NCI-H1092 (cell line): ENCODE data around the gene MPC2.
"Not testable (repeated sequence)": the region's sequence is repeated elsewhere in the genome, so short reads cannot be mapped to it uniquely, and the experiment has no call there.

Experiments
- DNase-seq: peaks from one replicate; lab custom pipeline; 2025; lab: John Stamatoyannopoulos, UW

The MPC2 gene

DNA sequence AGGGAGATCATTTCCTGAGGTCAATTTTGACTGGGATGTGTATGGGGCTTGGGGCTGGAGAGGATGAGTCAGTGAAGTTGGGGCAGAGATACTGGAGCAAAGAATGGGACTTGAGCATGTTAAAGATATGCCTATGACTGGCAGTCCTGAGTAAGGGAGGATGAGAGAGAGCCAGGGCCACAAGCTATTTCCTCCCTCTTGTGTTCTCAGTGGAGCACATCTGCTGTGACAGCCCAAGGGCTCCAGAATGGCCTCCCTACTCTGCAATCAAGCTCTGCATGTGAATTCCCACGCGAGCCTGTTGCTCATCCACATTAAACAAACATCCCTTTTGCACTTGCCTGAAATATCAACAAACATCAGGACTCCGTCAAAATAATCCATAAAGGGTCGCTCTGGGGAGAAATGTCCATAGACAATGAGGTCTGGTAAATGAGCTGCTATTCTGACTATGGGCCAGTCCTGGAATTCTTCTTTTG, 32.2 kb downstream of the MPC2 start:
- DNase-seq, result no peak

DNA sequence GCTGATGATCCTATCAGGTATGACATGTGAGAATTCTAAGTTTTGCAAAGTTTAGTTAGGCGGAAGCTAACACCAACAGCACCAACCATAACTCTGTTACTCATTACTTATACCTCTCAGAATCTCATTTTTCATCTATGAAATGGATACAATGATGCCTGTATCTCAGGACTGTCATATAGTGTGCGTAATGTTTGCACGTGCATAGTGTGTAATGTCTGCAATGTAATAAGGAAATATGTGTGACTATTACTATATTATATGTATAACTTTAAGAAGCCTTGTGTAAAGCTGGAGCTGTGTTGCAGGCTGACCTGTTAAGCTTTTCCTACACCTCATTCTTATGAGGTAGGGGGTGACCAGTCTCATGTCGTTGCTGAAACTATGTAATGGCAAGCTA, 36.0 kb downstream of the MPC2 start:
- DNase-seq, result no peak

DNA sequence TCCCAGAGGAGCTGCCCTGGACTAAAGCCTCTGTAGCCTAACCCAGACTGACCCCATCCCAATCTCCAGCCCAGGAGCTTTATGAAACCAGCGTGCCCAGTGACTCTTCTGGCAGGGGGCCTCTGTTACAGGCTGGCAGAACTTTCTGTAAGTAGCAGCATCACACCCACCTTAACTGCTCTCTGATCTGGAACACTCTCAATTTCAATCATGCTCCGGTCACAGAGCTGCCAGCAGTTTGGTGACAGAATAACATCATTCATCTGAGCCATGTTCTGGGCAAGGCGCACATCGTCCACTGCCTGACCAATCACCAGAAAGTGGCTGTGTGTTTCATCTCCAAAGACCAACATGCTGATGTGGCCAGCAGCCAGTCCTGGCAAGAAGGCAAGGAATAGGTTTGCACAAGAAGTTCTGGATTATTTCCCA, 37.6 kb downstream of the MPC2 start:
- DNase-seq, result no peak

DNA sequence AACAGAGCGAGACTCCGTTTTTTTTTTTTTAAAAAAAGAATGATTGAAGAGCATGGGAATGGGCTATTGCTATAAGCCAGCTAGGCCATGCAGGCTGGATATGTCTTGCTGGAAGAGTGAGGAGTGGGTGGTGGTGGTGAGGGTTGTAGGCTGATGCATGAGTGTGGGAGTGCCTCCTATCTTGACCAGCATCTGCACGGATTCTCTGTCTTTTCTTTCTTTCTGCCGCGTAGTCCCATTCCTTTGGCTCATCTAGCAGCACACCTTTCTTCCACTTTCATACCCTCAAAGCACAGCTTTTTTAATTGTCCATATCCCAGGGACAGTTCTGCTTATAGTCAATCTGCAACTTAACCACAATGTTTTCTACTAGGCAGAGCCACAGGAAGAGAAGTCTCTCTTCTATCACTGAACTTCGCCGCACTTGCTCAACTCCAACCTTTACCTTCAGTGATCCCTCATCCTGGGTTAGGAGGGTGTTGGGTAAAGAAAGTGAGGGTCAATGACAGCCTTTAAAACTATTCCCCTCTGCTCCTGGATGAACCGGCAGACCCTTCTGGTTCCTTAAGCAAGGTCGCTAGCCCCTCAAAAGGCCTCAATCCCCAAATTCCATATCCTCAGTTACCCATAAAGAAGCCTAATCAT, 38.2 kb downstream of the MPC2 start:
- DNase-seq, result no peak

DNA sequence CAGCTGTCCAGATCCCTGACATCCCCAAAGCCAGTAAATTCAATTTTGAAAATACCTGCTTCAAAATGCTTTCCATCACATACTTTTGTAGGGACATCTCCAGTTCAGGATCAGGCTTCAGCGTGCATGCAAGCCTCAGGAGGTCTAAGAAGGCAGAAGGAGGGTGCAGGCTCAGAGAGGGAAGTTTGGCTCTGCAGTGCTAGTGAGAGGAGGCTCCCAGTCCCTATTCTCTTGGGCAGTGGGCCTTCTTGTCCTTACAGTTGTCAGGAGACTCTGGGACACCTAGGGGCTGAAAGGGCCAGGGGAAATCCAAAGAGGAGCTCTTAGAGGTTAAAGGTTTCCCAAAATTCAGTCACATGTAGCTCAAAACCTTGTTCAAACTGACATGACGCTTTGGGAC, 43.1 kb downstream of the MPC2 start:
- no peak for DNase-seq

DNA sequence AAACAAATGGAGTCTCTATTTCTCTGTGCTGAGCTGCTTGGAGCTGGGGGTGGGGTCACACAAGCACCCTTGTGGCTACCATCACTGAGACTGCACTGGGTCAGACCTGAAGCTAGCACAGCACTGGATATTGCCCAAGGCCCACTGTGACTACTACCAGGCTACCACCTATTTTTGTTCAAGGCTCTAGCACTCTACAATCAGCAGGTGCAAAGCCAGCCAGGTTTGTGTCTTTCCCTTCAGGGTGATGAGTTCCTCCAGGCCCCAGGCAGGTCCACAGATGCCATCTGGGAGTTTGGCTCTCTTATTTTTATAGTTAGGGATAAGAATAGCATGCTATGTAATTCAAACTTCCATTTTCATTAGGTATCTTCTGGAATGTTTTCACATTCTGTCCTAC, 46.5 kb downstream of the MPC2 start:
- DNase-seq, result no peak

DNA sequence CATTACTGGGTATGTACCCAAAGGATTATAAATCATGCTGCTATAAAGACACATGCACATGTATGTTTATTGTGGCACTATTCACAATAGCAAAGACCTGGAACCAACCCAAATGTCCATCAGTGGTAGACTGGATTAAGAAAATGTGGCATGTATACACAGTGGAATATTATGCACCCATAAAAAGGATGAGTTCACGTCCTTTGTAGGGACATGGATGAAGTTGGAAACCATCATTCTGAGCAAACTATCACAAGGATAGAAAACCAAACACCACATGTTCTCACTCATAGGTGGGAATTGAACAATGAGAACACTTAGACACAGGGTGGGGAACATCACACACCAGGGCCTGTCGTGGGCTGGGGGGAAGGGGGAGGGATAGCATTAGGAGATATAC, 49.7 kb downstream of the MPC2 start:
- DNase-seq, result not testable (repeated sequence)

DNA sequence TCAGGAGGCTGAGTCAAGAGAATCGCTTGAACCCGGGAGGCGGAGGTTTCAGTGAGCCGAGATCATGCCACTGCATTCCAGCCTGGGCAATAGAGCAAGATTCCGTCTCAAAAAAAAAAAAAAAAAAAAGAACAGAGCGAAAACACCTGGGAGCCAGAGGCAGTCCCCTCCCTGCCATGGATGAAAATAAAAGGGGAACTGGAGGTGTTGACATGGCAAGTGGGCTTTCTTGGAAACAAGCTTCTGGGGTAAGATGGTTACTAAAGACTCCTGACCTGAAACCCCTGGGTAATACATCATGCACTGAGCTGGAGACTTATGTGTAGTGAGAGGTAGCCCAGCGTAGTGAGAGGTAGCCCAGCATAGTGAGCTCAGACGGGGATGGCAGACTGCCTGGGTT, 54.5 kb downstream of the MPC2 start:
- DNase-seq, result no peak

DNA sequence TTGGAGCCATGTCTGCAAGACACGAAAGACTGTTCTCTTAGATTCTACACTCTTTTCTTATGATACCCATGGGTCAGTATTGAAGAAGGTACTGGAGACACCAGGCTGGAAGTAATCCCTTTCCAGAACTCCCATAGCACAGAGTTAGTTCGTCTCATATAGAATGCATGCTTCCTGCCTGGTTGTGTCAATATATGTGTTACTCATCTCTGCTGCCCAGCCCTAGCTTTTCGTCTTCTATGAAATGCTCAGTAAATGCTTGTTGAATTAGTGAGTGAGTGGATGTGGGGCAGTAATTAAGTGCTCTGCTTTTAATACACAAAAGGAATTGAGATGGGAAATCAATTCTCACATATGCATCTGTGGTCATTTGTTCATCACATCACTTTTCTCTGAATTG, 55.1 kb downstream of the MPC2 start:
- no peak for DNase-seq

DNA sequence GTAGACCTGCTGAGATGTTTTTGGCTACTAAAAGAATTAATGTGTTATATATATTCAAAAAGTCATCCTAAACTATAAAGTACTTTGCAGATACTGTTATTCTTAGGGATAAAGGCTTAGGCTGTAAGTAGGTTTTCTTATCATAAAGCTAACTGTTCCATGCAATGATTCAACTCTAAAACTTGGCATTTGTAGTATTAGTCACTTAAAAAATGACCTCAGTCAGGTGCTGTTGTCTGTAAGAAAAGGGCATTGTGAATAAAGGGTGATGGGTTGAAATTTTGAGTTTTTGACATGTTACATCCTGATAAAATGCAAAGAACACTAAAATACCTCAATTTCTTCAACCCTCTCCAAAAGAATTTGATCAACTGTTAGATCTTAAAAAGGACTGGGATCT, 55.8 kb downstream of the MPC2 start:
- DNase-seq, result no peak

DNA sequence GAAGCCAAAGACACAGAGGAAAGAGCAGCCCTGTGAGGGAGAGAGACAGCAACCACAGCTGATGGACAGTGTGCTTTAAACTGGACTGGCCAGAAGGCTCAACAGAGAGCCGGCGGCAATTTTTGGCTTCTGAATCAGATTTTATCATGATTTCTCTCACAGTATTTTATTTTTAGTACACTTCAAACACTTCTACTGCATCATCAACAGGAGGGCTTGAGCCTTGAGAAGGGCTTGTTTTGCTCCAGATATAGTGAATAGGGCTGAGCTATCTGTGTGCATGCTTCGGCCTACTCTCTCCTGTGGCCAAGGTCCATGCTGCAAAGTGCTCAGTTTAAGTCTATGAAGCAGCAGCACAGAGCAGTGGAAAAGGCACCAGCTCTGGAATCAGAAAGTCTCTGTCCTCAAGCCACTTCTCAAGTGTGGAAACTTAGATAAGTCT, 56.3 kb downstream of the MPC2 start:
- no peak for DNase-seq

DNA sequence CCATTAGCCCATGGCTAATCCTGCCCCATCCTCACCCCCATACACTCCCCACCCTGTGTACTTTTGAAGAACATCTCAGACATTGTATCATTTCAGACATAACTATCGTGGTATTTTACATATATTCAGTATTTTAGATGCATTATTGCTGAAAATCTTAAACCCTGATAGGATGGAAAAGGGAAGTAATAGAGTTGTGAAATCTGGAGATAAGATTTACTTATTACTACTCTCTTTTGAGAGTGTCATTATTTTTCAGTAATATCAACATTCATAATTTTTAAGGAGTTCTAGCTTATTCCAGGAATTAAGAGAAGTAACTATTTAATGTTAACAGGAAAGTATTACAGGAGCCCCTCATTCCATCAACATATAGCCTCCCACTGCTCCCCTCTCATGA, 57.4 kb downstream of the MPC2 start:
- DNase-seq, result no peak

DNA sequence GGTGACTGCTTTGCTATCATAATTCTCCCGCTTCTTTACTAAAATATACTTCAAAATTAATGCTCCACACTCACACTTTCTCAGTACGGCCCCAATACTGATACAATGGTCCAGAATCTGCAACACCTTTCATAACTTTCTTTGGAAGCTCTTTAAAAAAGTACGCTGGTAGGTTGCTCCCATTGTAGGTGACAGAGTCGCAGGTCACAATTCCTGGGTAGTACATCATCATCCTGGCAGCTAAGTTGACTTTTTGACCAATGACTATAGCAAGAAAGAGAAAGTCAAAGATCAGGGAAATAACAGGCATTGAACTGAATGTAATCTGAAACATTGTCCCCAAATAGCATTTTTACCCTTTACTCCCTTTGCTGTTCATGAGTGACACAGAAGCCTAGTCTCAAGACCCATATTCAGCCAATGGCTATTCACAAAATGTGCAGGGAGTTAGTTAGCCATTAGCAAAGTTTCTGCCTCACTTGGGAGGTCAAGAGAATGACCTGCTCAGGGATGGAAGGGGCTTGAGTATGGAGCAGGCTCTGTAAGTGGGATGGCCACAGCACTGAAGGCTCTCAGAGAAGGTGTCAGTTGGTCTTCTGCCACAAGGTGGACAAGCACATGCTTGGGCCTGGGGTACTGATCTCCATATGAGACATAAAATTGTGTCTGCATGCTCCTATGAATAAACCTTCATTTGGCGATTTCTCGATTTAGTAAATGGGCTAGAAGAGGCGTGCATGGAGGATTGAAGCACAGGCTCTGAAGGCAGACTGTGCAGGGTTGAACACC, 58.3 kb downstream of the MPC2 start:
- DNase-seq, result no peak

DNA sequence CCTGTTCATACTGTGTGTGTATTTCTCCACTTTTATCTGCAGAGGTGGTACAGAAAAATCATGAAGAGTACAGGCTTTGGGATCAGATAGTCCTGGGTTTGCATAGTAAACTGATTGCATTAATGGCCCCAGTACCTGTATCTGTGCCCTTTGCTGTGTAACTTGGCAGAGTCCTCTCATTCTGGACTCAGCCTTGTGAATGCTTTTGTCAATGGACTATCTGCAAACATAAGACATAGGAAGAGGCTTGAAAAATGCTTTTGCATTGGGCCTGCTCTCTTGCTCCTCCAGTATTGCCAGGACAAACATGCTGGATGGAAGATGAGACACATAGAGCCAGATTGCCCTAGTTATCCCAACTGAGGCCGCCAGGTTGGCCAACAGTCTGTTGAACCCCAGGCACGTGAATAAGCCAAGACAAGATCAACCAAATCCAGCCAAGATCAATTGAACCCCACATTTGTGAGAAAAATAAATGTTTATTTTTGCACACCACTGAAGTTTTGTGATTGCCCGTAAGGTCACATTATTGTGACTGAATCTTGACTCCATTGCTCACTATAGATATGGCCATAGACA, 60.2 kb downstream of the MPC2 start:
- DNase-seq, result no peak

DNA sequence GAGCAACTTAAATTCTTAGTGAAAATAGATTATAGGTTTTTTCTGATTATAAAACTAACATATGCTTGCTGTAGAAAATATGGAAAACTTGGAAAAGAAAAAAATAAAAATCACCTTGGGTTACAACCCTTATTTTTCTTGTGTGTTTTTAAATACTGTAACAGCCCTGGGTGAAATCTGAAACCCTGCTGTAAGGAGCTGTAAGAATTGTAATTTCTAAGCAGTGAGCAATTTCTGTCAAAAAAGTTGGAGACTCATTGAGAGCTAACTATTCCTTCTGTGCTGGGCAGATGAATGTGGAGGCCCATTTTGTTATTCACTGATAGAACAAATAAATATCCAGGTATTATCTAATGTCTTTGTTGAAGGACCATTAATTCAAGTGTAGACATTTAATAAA, 65.5 kb downstream of the MPC2 start:
- DNase-seq, result no peak

DNA sequence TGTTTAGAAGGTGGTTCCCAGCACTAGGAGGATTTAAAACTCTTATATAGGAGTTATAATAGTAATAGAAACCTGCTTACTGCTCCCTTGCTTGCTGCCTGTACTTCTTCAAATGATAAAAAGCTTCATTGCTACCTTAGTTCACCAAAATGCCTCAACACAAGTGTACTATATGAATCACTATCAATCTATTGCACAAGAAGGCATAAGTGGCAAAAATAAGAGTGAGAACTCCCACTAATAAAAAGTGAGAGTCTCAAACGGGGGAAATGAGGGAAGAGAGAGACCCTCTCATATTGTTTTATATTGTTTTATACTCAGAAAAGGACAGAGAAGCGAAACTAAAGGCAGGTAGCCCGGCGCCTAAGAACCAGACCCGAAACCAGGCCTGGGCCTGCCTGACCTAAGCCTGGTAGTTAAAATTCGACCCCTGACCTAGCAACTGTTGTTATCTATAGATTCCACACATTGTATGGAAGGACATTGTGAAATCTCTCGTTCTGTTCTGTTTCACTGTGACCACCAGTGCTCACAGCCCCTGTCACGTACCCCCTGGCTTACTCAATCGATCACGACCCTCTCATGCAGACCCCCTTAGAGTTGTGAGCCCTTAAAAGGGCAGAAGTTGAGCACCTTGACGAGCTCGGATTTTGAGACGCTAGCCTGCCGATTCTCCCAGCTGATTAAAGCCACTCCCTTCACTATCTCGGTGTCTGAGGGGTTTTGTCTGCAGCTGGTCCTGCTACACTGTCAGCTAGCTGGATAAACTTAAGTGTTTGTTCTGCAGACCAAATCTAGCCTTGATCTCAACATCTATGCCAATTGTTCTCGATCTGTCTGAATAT, 67.5 kb downstream of the MPC2 start:
- DNase-seq, result not testable (repeated sequence)

DNA sequence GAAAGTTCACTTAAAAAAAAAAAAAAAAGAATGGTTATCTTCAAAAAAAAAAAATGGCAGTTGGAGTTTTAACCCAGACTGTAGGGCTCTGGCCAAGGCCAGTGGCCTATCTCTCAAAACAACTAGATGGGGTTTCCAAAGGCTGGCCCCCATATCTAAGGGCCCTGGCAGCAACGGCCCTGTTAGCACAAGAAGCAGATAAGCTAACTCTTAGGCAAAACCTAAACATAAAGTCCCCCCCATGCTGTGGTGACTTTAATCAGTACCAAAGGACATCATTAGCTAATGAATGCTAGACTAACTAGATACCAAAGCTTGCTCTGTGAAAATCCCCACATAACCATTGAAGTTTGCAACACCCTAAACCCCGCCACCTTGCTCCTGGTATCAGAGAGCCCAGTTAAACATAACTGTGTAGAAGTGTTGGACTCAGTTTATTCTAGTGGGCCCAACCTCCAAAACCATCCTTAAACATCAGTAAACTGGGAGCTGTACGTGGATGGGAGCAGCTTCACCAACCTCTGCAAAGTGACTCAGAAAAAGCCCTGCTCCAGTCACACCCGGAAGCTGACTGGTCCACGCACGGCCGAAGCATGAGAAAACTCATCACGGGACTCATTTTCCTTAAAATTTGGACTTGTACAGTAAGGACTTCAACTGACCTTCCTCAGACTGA, 70.0 kb downstream of the MPC2 start:
- DNase-seq, result not testable (repeated sequence)
